ENCODE measurements around the gene JAK3.
A peak's percentile ranks its signal among the peaks of the same experiment; 100 is the strongest.
"Not testable (repeated sequence)": the region's sequence is repeated elsewhere in the genome, so short reads cannot be mapped to it uniquely, and the experiment has no call there.

JAK3 gene

GRCh38 chr19:17778251-17778967 is 69.4 kb downstream of the JAK3 start:
- DNase-seq: peak; percentile 42 to 73
- intact Hi-C loops (cut with DNase I; ENCODE audit: low total_unique reads): no loop called here
- Histone ChIP-seq H3K9me3 (no peaks in the 10 kb centered on the region), H3K27me3 (peaks cover 0 to 70% of the 10 kb centered on the region in 2 donors), H3K4me3 (peak overlapping the region in 1 of 2 donors; percentile 24), H3K27ac (no peak overlapping the region), H3K36me3 (no peaks in the 10 kb centered on the region), H3K4me1 (peaks cover 0 to 17% (median 7%) of the 10 kb centered on the region in 4 donors)
- TF ChIP-seq, protein P1, sequence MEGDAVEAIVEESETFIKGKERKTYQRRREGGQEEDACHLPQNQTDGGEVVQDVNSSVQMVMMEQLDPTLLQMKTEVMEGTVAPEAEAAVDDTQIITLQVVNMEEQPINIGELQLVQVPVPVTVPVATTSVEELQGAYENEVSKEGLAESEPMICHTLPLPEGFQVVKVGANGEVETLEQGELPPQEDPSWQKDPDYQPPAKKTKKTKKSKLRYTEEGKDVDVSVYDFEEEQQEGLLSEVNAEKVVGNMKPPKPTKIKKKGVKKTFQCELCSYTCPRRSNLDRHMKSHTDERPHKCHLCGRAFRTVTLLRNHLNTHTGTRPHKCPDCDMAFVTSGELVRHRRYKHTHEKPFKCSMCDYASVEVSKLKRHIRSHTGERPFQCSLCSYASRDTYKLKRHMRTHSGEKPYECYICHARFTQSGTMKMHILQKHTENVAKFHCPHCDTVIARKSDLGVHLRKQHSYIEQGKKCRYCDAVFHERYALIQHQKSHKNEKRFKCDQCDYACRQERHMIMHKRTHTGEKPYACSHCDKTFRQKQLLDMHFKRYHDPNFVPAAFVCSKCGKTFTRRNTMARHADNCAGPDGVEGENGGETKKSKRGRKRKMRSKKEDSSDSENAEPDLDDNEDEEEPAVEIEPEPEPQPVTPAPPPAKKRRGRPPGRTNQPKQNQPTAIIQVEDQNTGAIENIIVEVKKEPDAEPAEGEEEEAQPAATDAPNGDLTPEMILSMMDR (IDR thresholded peaks at IDR 0.05): no peak

DNA sequence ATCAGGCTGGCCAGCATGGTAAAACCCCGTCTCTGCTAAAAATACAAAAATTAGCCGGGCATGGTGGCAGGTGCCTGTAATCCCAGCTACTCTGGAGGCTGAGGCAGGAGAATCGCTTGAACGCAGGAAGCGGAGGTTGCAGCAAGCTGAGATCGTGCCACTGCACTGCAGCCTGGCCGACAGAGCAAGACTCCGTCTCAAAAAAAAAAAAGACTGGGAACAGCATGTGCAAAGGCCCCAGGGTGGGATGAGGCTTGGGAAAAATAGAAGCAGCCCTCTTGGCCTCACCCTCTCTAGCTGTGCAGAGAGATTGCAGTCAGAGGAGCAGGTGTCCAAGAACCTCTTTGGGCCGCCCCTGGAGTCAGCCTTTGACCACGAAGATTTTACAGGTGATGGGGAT is 69.9 kb downstream of the JAK3 start:
- H3K27ac ChIP-seq; H3K4me3 ChIP-seq; DNase-seq; intact Hi-C loops (cut with DNase I; ENCODE audit: low total_unique reads); H3K36me3 ChIP-seq; H3K9me3 ChIP-seq: not testable (repeated sequence)
- peaks cover 0 to 17% (median 7%) of the 10 kb centered on the region in 4 donors for H3K4me1 ChIP-seq
- H3K27me3 ChIP-seq: peaks cover 0 to 70% of the 10 kb centered on the region in 2 donors

GRCh38 chr19:17775991-17776803 is 71.6 kb downstream of the JAK3 start:
- Histone ChIP-seq H3K36me3 (no peaks in the 10 kb centered on the region), H3K9me3 (no peaks in the 10 kb centered on the region), H3K4me3 (no peak overlapping the region), H3K27me3 (peaks cover 0 to 57% of the 10 kb centered on the region in 2 donors), H3K27ac (no peak overlapping the region), H3K4me1 (peaks cover 0 to 17% (median 7%) of the 10 kb centered on the region in 4 donors)
- no peak for DNase-seq
- intact Hi-C loops (cut with DNase I; ENCODE audit: low total_unique reads): no loop called here
- TF ChIP-seq, protein P1 (IDR thresholded peaks at IDR 0.05): no peak

- TF ChIP-seq, protein P1 (IDR thresholded peaks at IDR 0.05): peak in 1 of 2 experiments; percentile 38
- DNase-seq: peak in 1 of 2 donors; percentile 39
- no peaks in the 10 kb centered on the region for H3K9me3 ChIP-seq
- intact Hi-C loops (cut with DNase I; ENCODE audit: low total_unique reads): no loop called here
- no peak overlapping the region for H3K4me3 ChIP-seq
- peaks cover 0 to 49% of the 10 kb centered on the region in 2 donors for H3K27me3 ChIP-seq
- H3K4me1 ChIP-seq: peaks cover 0 to 17% (median 7%) of the 10 kb centered on the region in 4 donors
- no peaks in the 10 kb centered on the region for H3K36me3 ChIP-seq
- H3K27ac ChIP-seq: no peak overlapping the region
These were observed 72.4 kb downstream of the JAK3 start for GRCh38 chr19:17775245-17775927.

All from tibial artery (tissue), 4 donors.